Measurements from ENCODE around the gene ABCA6. TPM values are rescaled to one million over a fixed set of nuclear protein-coding genes. Genes with fewer than 3 reads are reported as not detected.

The ABCA6 gene
- total and polyA plus RNA-seq, 3 donors from 2014 or later, result 3.1 to 16.4 (median 13.8) TPM

- no peaks in the 10 kb centered on the region for H3K36me3 ChIP-seq (ENCODE audit: low read depth, missing control alignments)
- no peaks in the 10 kb centered on the region for H3K27me3 ChIP-seq
- no peaks in the 10 kb centered on the region for H3K4me1 ChIP-seq
- intact Hi-C loops (cut with DNase I; ENCODE audit: low total_unique reads), result no loop called here
- H3K9me3 ChIP-seq, result no peaks in the 10 kb centered on the region
- H3K27ac ChIP-seq, result no peak overlapping the region
- DNase-seq, result no peak
- TF ChIP-seq POLR2A (IDR thresholded peaks at IDR 0.05), result no peak
- no peak for TF ChIP-seq CTCF (IDR thresholded peaks at IDR 0.05)
- no peak overlapping the region for H3K4me3 ChIP-seq
- WGBS, 2 donors, result 71 to 77% methylated on average over 4 of the region's 4 CpGs
Observed at GRCh38 chr17:69179227-69179952, 37.7 kb upstream of the ABCA6 start.

- Histone ChIP-seq H3K4me3 (no peak overlapping the region), H3K36me3 (ENCODE audit: low read depth, missing control alignments) (no peaks in the 10 kb centered on the region), H3K27me3 (no peaks in the 10 kb centered on the region), H3K27ac (no peak overlapping the region), H3K4me1 (no peaks in the 10 kb centered on the region), H3K9me3 (no peaks in the 10 kb centered on the region)
- intact Hi-C loops (cut with DNase I; ENCODE audit: low total_unique reads), result no loop called here
- no peak for TF ChIP-seq CTCF (IDR thresholded peaks at IDR 0.05)
- TF ChIP-seq POLR2A (IDR thresholded peaks at IDR 0.05), result no peak
- DNase-seq, result no peak
- 87 to 89% methylated on average over 1 of the region's 1 CpG for WGBS, 2 donors
Observed at GRCh38 chr17:69176457-69176795, 34.7 kb upstream of the ABCA6 start.

GRCh38 chr17:69175625-69176456 is 34.1 kb upstream of the ABCA6 start:
- 87 to 91% methylated on average over 4 of the region's 4 CpGs for WGBS, 2 donors
- Histone ChIP-seq H3K36me3 (ENCODE audit: low read depth, missing control alignments) (no peaks in the 10 kb centered on the region), H3K27me3 (no peaks in the 10 kb centered on the region), H3K27ac (no peak overlapping the region), H3K4me1 (no peaks in the 10 kb centered on the region), H3K4me3 (no peak overlapping the region), H3K9me3 (no peaks in the 10 kb centered on the region)
- TF ChIP-seq CTCF (IDR thresholded peaks at IDR 0.05) (no peak), POLR2A (IDR thresholded peaks at IDR 0.05) (no peak)
- no peak for DNase-seq
- intact Hi-C loops (cut with DNase I; ENCODE audit: low total_unique reads), result no loop called here

- Histone ChIP-seq H3K27ac (no peak overlapping the region), H3K4me3 (no peak overlapping the region), H3K9me3 (no peaks in the 10 kb centered on the region), H3K36me3 (ENCODE audit: low read depth, missing control alignments) (no peaks in the 10 kb centered on the region), H3K4me1 (no peaks in the 10 kb centered on the region), H3K27me3 (no peaks in the 10 kb centered on the region)
- intact Hi-C loops (cut with DNase I; ENCODE audit: low total_unique reads), result no loop called here
- DNase-seq, result no peak
- no peak for TF ChIP-seq CTCF (IDR thresholded peaks at IDR 0.05)
- TF ChIP-seq POLR2A (IDR thresholded peaks at IDR 0.05), result no peak
- 79 to 85% methylated on average over 4 of the region's 4 CpGs for whole genome bisulfite sequencing, 2 donors
Observed at GRCh38 chr17:69175262-69175624, 33.5 kb upstream of the ABCA6 start.

All from testis (tissue), 3 donors.